CD4-positive, alpha-beta T cell treated with Interleukin-17A for 4 hours (primary cell): Measurements from ENCODE around the gene SPTBN2.

Source experiments
- DNase-seq: peaks from one replicate; pipeline ENCODE4 v3.0.0-alpha.2; 2020; ENCODE audit warnings: mixed read lengths

The SPTBN2 gene

DNA sequence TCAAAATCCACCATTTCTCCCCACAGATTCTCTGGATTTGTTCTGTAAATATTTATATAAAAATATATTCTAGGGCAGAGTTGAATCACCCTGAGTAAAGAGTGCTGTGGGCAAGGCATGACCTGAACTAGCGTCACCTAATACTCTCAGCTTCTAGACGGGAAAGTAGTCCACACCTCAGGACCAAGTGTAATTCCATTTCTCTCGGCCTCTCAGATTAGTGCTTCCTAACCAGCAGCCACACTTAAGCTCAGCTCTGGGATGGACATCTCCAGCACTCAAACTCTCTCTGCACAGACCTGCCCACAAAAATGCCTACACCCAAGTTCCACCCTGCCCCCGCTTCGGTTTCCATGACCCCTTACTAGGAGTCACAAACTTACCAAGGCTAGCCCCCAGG, 5.3 kb downstream of the SPTBN2 start:
- DNase-seq: no peak

DNA sequence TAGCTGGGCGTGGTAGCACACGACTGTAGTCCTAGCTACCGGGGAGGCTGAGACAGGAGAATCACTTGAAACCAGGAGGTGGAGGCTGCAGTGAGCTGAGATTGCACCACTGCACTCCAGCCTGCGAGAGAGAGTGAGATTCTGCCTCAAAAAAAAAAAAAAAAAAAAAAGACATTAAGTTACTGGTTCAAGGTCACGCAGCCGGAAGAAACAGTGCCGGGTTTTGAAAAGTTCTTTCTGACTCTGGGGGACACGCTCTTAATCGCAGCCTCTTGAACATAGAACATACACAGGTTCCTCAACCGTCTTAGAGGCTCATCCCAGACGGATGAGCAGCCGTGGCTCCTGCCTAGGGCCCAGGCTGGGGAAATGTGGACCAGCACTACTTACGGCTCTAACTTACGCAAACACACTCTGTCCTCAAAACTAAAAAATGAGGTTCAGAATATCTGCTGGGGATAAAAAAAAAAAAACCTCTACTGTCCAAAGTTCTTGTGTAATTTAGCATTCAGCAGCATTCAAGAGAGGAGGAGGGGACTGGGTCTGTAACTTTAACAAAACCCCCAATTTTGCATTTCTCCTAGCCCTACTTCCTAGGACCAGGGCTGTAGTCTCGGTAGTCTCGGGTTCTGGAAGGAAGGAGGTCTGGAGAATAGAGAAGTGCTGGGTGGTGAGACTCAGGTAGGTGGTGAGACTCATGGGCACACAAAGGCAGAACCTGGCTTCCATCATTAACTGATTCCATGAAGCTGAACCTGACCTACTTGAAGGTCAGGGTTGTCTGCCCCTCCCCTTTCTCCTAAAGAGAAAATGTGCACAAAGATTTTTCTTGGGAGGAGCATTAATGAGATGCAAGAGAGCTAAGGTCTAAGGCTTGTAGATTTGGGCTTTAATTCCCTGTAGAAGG, 6.0 kb downstream of the SPTBN2 start:
- no peak for DNase-seq

GRCh38 chr11:66721939-66722338, 7.1 kb downstream of the SPTBN2 start:
- DNase-seq: no peak

DNA sequence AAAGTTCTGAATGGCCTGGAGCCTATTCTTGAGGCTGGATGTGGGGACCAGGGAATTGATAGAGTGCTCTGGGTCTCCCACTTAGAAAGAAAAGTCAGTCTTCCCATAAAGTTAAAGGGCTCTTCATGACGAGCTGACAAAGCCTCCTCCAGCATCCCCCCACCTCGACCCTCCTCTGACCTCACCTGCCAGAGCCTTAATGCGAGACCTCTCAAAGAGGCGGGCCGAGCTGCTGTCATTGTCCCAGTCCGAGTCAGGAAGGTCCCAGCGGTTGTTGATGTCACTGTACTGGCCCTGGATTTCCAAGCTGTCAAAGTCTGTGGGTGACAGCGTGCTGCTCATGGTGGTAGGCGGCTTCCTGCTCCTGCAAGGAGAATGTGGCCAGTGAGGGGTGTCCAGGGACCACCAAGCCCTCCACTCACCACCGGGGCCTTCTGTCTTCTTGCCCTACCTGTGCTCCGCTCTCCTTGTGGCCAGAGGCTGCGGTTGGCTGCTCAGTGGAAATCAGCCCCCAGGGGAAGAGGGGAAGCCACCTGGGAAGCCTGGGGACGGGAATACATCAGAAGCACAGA, 8.0 kb downstream of the SPTBN2 start:
- no peak for DNase-seq

- DNase-seq: peak; percentile 36
Measured at GRCh38 chr11:66720223-66720898, 8.7 kb downstream of the SPTBN2 start.

DNA sequence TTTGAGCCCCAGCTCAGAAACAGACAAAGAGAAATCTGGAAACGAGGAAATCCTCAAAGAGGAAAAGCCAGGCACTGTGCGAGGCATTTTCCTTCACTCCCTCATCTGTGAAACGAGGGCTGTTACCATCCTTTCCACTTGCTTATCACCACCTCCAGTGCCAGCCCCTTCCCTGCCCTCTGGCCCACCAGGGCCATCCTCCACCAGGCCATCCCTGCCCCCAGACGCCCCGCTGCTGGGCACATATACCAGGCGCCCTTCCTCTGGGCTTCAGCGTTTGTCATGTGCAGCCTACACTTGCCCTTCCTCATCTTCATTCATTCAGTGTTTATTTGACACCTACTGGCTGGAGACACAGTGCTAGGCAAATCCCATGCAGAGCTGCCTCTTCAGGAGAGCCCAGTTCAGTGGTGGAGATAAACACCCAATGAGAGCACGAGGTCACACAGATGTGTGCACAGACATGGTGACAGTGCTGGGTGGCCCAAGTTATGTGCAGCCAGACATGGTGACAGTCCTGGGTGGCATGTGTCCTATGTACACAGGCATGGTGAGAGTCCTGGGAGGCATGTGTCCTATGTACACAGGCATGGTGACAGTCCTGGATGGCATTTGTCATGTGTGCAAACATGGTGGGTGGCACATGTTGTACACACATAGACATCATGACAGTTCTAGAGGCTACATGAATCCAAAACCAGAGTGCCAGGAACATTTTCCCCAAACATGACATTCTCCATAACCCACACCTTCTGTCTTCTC, 9.7 kb downstream of the SPTBN2 start:
- DNase-seq: no peak

GRCh38 chr11:66718320-66718971, 10.6 kb downstream of the SPTBN2 start:
- no peak for DNase-seq

DNA sequence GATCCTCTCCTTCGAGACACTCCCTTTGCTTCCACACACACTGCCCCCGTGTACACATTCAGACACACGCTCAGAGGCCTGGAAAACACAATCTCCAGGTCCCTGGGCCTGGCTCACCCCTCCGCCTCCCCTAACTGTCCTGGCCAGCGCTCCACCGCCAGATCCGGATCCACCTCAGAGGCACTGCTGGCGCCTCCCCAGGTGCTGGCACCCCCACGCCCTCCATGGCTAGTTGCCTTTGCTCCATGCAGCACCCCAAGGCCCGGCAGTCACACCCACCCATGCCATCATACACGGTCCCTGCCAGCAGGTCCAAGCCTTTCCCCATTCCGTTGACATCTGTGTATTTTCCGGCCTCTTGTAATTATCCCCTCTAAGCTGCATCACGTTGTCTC, 11.1 kb downstream of the SPTBN2 start:
- DNase-seq: no peak

GRCh38 chr11:66716996-66717395, 12.0 kb downstream of the SPTBN2 start:
- DNase-seq: no peak

DNA sequence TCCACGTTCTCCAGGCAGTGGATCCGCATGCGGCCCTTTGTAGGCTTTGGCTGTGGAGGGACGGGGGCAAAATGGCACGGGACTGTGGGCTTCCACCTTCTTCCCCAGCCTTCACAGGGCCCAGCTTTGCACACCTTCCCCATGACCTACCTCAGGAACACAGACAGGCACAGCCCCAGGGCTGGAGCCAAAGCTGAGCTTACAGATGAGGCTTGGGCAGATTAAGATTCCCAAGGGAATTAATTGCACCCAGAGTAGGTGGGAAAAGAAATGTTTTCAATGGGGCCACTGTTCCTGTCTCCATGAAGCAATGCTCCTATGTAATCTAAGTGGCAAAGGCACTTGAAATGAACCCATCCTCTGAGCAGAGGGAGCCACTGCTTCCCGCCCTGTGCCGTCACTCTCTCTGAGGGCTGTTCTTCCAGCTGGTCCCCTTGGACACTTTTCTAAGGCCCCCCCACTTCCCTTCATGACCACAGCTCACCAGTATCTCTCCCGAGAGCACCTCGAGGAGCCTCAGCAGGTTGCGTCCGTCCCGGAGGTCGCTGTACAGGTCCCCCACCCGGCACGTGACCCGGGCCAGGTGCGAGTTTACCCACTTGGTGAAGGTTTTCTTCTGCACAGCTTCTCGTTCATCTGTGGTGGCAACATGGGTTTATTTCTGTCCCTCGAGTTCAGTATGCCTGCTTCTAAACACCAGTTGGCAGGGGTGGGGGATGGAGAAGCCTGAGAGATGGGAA, 13.5 kb downstream of the SPTBN2 start:
- no peak for DNase-seq

- DNase-seq: no peak
Measured at GRCh38 chr11:66713746-66714480, 15.1 kb downstream of the SPTBN2 start.

DNA sequence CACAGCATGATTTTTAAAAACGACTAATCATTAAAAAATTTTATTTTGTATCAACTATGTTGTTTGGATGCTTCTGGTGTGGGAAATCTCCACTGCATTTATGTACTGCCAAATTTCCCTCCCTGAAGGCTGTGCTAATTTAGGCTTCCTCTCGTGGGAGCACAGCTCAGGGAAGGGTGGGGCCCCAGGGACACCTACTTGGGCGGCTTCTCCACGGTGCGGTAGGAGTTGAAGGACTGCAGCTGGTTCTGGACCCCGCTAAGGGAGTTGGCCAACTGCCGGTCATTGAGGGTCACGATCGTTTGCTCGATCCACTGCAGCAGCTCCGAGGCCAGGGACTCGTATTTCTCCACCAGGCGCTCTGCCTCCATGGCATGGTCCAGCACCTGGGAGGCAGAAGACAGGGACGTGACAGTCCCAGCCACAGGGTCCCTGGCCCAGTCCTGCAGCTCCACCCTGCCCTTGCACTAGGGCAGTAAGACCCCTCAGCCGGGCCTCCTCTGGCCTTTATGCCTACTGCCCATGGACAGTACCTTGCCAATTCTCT, 18.6 kb downstream of the SPTBN2 start:
- DNase-seq: no peak

- no peak for DNase-seq
Measured at GRCh38 chr11:66708701-66709100, 20.3 kb downstream of the SPTBN2 start.

GRCh38 chr11:66708094-66708493, 20.9 kb downstream of the SPTBN2 start:
- DNase-seq: no peak

GRCh38 chr11:66707486-66707885, 21.5 kb downstream of the SPTBN2 start:
- no peak for DNase-seq

DNA sequence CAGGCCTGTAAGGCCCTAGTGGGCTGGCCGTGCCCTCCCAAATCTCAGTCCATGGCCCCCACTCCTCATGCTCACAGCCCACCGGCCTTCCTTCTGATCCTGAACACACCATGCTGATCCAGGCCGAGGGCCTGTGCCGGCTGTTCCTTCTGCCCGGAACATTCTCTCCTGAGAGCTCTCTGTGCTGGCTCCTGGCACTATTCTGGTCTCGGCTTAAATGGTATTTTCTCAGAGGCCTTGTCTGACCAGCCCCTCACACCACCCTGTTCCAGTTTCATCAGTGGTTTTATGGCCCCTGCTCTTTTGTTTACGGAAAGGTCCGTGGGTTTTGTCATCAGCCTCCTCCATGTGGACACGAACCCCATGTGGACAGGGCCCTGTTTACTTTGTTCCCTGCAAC, 22.0 kb downstream of the SPTBN2 start:
- DNase-seq: no peak

- no peak for DNase-seq
Measured at GRCh38 chr11:66705587-66706335, 23.3 kb downstream of the SPTBN2 start.

DNA sequence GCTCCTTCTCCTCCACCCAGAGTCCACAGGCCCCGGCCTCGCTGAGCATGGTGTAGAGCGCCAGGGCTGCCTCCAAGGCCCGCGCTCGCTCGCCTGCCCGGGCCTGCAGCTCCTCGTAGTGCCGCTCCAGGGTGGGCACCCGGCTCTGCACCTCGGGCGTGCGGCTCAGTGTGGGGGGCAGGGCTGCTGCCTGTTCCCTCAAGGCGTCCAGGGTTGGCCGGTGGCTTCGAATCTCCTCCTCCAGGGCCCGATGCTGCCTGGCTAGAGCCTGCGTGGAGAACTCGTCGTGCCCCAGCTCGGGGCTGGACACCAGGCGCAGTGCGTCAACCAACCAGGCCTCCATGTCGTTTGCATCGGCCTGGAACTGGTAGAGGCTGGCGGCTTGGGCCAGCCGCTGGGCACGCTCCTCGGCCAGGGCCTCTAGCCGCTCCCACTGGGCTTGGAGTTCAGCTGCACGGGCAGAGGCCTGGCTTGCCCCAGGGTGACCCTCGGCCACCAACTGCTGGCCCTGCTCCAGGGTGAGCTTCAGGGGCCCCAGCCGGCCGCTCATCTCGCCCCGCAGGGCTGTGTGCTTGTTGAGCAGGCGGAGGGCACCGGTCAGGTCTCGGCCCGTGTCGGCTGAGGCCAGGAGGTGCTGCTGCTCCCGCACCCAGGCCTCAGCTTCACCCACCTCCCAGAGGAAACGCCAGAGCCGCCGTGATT, 24.2 kb downstream of the SPTBN2 start:
- no peak for DNase-seq
